Measurements from ENCODE around the gene PRPF8.

GRCh38 chr17:1683459-1683858 is 1.2 kb downstream of the PRPF8 start:
- TF ChIP-seq, protein P1, sequence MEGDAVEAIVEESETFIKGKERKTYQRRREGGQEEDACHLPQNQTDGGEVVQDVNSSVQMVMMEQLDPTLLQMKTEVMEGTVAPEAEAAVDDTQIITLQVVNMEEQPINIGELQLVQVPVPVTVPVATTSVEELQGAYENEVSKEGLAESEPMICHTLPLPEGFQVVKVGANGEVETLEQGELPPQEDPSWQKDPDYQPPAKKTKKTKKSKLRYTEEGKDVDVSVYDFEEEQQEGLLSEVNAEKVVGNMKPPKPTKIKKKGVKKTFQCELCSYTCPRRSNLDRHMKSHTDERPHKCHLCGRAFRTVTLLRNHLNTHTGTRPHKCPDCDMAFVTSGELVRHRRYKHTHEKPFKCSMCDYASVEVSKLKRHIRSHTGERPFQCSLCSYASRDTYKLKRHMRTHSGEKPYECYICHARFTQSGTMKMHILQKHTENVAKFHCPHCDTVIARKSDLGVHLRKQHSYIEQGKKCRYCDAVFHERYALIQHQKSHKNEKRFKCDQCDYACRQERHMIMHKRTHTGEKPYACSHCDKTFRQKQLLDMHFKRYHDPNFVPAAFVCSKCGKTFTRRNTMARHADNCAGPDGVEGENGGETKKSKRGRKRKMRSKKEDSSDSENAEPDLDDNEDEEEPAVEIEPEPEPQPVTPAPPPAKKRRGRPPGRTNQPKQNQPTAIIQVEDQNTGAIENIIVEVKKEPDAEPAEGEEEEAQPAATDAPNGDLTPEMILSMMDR (IDR thresholded peaks at IDR 0.05; ENCODE audit: low read depth, low read length): no peak
- TF ChIP-seq EZH2phosphoT487 (IDR thresholded peaks at IDR 0.05; ENCODE audit: low read depth): no peak

Measured in OCI-LY3 (cell line).